Upper lobe of left lung (tissue), 4 donors: ENCODE data around the gene PTPRF.

Experiments
- CTCF ChIP-seq, 6 experiments: fragments of 450-650 bp in 4 of 6; fragments of 200-600 bp in 2 of 6; sonication (generic) in 2 of 6; IDR thresholded peaks; one replicate each; pipeline ENCODE4 v1.5.1; 2016 to 2019; ENCODE audit warnings: antibody characterized with exemption in 6 of 6
- EP300 ChIP-seq, 4 donors: sonication (generic); formaldehyde crosslinking; IDR thresholded peaks; one replicate each; pipeline ENCODE4 v1.5.1; 2017; ENCODE audit warnings: antibody characterized with exemption in 4 of 4, control low read depth in 2 of 4
- POLR2A ChIP-seq, 4 donors: fragments of 450-650 bp; IDR thresholded peaks; one replicate each; pipeline ENCODE4 v1.5.1; 2016 to 2017; ENCODE audit warnings: antibody characterized with exemption in 4 of 4, mild to moderate bottlenecking in 2 of 4
- POLR2AphosphoS5 ChIP-seq, 2 donors: sonication (generic); formaldehyde crosslinking; IDR thresholded peaks; one replicate each; pipeline ENCODE4 v1.5.1; 2017; ENCODE audit warnings: antibody characterized with exemption in 2 of 2

DNA sequence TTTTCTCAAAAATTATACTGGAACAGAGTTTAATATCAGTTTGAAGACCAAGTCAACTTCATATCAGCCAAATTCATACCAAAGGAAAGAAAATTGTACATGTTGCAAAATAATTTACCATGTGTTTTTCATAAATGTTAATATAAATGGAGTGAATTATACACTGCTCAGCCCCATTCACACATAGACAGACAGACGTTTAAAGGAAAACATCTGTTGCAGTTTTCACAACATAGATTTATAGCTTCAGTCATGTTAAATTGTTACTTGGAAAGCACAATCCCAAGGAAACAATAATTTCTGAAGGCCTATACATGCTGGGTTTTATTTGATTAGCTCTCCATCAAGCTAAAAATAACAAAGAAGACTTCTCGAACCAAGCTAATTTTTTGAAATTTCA lies 49.2 kb upstream of the PTPRF start:
- TF ChIP-seq CTCF (IDR thresholded peaks at IDR 0.05) (no peak), POLR2A (IDR thresholded peaks at IDR 0.05) (no peak), EP300 (IDR thresholded peaks at IDR 0.05) (no peak), POLR2AphosphoS5 (IDR thresholded peaks at IDR 0.05) (no peak)
